Activated CD4-positive, alpha-beta T cell treated with anti-CD3 and anti-CD28 coated beads, Interleukin-10, Interleukin-2, amounts not matched to agents 100 ng/mL and 50 ng/mL, durations not matched to agents 16 hours and 8 hours (primary cell): ENCODE results near the gene TPX2.

Source experiments
- DNase-seq: peaks from one replicate; pipeline ENCODE4 v3.0.0-alpha.2; 2020

TPX2 gene

GRCh38 chr20:31835554-31835953 is 96.5 kb downstream of the TPX2 start:
- no peak for DNase-seq

DNA sequence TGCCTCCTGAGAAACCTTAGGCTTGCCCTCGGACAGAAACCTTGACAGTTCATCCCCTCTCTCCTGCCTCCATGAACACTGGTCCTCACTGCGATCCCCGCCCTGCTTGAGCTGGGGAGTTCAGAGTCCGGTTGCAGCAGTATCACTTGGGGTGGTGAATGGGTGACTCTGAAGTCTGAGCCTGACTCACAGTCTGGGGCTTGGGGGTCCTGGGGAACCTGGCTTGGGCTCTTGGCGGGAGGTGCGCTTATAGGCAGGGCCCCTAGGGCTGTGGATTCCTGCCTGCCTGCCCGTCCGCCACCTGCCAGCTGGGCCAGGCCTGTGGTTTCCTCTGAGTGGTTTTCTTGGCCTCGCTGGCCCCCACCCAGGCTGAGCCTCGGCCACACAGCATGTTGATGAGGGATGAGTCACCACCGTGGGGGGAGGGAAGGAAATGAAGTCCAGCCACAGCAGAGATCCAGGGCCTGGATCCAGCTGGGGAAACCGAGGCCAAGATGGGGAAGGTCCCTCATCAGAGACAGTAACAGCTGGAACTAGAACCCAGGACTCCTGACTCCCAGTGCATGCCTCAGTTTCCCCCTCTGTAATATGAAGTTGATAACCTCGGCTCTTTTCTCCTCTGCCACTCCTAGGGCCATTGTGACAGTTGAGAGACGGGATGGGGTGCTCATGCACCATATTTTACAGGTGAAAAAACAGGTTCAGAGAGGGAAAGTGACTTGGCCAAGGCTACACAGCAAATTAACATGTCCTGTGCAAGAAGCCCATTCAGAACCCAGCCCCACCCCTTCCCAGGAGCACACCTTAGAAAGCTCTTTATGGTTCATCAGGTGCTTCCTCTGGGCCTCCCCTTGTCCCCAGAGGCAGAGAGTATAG is 97.1 kb downstream of the TPX2 start:
- peak; percentile 59 for DNase-seq

- DNase-seq = no peak
These were observed 97.9 kb downstream of the TPX2 start for GRCh38 chr20:31836853-31837608.

DNA sequence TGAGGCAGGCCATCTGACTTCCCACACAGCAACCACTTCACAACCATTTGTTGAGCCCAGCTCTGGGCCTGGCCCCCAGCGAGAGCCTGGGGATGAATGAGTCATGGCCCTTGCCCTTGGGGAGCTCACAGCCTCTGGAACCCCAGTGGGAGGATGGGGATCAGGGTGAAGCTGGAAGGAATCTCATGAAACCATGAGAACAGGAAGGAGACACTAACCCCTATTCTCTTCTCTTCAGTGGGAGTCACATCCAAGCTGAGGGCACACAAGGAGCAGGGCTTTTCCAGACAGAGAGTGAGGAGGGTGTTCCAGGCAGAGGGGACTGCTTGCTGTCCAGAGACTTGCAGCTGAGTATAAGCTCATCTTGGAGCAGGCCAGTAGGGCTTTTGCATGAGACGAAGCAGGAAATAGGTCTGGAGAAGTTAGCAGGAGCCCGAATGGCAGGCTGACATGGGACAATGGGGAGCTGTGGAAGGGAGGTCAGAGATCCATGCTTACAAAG is 98.9 kb downstream of the TPX2 start:
- DNase-seq = no peak

GRCh38 chr20:31838646-31839292 is 99.7 kb downstream of the TPX2 start:
- no peak for DNase-seq

DNA sequence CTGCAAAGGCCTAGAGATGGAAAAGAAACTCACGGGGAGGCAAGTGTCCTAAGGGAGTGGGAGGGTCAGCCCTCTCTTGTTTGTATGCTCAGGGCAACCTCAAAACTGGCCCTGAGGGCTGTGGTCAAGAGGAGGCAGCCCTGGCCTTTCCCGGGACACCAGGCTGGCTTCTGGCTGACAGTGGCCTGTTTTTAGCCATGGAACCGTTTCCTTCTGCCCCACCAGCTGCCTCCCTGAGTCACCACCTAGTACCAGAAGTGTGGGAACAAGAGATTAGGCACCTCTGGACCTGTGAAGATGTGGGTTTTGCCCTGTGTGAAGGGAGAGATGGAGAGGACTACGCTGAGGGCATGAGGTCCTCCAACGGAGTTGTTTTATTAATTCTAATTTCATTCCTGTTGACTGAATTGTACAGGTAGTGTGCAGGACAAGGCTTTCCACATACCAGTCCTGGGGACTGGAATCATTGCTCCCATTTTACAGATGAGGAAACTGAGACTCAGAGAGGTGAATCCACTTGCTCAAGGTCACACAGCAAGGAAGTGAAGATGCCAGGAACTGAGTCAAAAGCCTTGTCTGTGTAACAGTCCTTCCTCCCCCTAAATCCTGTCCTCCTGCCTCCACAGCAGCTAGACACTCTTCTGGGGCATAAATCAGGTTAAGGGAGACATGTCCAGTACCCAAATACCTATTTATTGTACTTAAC is 100.8 kb downstream of the TPX2 start:
- DNase-seq = no peak

- no peak for DNase-seq
These were observed 102.1 kb downstream of the TPX2 start for GRCh38 chr20:31840906-31841816.

DNA sequence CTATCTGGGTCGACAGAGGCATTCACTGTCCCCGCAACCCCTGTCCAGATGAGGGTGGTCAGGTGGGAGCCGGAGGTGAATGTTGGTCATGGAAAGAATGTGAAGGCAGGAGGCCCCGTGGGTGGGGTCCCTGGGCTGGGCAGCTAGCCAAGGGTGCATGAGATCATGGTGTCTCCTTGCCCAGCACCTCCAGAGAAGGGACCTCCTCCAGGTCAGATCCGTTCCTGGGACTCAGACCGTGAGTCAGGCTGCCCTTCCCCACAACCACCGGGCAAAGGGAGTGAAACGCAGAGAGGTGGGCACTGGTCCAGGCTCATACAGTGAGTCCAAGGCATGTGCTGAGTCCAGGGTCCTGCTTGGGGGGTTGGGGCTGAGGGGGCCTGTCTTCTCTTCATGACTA is 102.8 kb downstream of the TPX2 start:
- no peak for DNase-seq

- DNase-seq = no peak
These were observed 103.5 kb downstream of the TPX2 start for GRCh38 chr20:31842471-31843157.

DNA sequence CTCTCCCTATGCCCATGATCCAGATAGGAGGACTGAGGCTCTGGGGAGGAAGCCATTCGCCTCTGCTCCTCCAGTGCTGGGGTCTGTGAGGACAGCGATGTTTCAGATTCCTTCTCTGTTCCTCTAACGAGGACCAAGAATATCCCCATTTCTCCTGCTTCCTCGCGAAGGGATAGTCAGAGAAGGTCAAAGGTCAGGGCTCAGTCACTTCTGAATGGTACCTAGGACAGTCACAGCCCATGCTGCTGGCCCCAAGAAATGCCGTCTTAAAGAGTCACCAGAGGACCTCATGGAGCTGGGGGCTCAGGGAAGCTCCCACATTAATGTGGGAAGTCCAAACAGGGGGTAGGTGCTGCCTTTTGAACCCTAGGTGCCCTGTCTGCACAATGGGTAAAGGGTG is 104.2 kb downstream of the TPX2 start:
- DNase-seq = no peak

DNA sequence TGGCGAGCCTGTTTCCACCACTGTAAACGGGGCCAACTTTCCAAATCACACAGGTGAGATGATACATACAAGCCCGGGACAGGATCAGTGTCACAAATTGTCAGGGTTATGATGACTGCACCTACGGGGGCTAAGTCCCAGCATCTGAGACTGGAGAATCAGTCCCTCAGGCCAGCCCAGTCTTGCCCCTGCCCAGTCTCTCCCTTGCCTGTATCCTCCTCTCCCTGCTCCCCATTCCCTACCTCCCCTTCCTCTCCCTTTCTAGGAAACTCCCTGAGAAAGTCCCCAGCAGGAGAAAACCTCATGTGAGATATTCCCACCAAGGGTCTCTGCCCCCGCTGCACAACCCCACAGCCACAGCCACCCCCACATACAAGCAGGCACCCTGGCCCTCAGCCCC is 104.8 kb downstream of the TPX2 start:
- DNase-seq = no peak

DNA sequence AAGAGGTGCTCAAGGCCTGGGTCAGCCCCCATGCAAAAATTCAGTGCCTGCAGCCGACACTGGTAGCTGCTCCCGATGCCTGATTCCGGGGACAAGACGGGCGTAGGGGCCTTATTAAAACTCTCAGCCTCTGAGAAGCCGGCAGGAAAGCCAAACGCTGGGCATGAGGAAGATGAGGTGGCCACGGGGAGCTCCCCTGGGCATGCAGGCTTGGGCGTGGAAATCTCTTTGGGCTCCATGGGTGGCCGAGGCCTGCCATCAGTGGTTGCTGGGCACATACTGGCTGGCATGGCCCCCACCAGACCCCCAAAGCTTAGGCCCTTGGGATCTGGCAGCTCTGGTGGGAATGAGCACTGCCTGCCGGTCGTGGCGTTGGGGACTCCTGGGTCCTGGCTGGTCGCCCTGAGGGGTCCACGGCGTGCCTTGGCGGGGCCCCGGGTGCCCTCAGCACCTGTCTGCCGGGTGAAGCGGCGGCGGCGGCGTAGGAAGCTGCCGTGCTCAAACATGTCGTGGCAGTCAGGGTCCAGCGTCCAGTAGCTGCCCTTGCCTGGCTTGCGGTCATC is 105.7 kb downstream of the TPX2 start:
- DNase-seq = no peak

GRCh38 chr20:31845300-31845863 is 106.3 kb downstream of the TPX2 start, which contains the start of gene FOXS1:
TSS of gene FOXS1 (minus strand) at chr20:31845604. CDS start at chr20:31845542, 62 bp downstream.
- DNase-seq = no peak

DNA sequence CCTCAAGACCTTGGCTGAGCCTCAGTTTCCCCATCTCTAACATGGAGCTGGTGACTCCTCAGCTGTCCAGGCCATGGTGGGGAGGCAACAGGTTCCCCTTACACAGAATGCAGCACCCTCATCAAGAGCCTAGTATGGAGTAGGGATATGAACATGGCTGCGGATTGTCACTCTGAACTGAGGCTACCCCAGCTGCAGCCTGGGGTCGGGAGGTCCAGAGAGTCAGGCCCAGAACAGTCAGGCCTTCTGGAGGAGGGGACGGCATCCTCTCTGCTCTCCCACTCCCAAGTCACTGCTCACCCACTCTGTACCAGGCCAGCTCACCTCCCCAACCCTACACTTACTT is 107.7 kb downstream of the TPX2 start:
- DNase-seq = no peak

- DNase-seq = no peak
These were observed 109.3 kb downstream of the TPX2 start for GRCh38 chr20:31848088-31848999.

DNA sequence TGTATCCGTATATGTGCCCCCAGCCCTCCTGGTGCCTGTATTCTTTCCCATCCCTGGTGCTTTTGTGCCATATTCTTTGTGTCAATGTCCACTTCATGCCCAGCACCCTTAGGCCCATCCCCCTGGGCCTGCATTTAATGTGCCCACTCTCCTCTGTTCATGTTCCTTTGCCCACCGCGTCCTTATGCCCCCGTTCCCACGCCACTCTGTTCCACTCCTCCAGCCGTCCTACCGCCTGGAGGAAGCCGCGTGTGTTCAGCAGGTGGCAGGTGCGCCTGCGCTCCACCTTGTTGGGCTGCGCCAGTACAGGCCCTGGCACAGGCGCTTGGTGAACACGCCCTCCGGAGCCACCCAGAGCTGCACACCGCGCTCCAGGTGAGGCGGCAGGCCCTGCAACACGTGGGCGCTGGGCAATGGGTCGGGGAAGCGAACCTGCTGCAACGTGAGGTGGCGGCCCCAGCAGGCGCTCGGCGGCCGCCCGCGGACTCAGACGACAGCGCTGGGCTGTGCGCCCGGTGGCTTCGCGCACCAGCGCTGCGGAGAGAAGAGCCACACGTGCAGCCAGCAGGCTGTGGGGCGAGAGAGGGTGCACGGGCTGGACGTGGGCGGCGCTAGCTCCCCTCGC is 110.3 kb downstream of the TPX2 start:
- DNase-seq = no peak
